ENCODE results near the gene ROGDI.
A peak's percentile ranks its signal among the peaks of the same experiment; 100 is the strongest.

Gene ROGDI

DNA sequence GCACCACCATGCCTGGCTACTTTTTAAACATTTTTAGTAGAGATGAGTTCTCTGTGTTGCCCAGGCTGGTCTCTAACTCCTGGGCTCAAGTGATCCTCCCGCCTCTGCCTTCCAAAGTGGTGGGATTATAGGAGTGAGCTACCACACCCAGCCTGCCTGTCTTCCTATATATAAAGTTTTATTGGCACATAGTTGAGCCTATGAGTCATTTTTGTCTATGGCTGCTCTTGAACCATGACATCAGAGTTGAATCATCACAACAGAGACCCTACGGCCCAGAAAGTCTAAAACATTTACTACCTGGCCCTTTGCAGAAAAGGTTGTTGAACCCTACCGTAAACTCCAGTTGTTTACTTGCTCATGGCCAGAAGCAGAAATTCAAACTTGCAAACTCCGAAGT is 22.2 kb downstream of the ROGDI start:
- Histone ChIP-seq H4K8ac (ENCODE audit: low read depth, low read length) (no peak overlapping the region), H4K91ac (ENCODE audit: low read depth, low read length) (no peak overlapping the region), H3K4me1 (ENCODE audit: control insufficient read depth in 1 of 2, insufficient read depth in 2 of 2, low read length in 2 of 2) (peaks cover 0 to 2% of the 10 kb centered on the region in 2 experiments), H3K27me3 (ENCODE audit: insufficient read depth, low read length) (no peaks in the 10 kb centered on the region), H3K4me2 (ENCODE audit: low read length) (no peak overlapping the region), H3K4ac (ENCODE audit: low read depth, low read length) (no peak overlapping the region), H2BK120ac (ENCODE audit: insufficient read depth, low read length, poor library complexity) (no peak overlapping the region), H2AFZ (ENCODE audit: insufficient read depth, low read length, poor library complexity) (no peak overlapping the region), H3K14ac (ENCODE audit: low read length) (no peak overlapping the region), H3K79me2 (ENCODE audit: control insufficient read depth, insufficient read depth, low read length, poor library complexity) (no peaks in the 10 kb centered on the region), H2BK12ac (ENCODE audit: low read length) (no peak overlapping the region), H2AK5ac (ENCODE audit: low read length) (no peak overlapping the region), H2BK5ac (ENCODE audit: low read depth, low read length, poor library complexity) (no peak overlapping the region), H3K36me3 (ENCODE audit: control insufficient read depth in 1 of 2, insufficient read depth in 2 of 2, low read length in 2 of 2) (no peaks in the 10 kb centered on the region), H3K18ac (ENCODE audit: low read length) (no peak overlapping the region), H3K9ac (ENCODE audit: low read length) (no peak overlapping the region), H3K9me3 (ENCODE audit: insufficient read depth, low read depth, low read length) (peaks cover 7% of the 10 kb centered on the region), H4K12ac (ENCODE audit: low read depth, low read length) (no peak overlapping the region), H3K23ac (ENCODE audit: low read length) (no peak overlapping the region), H3K27ac (ENCODE audit: low read depth, low read length) (no peak overlapping the region), H3K79me1 (ENCODE audit: low read length) (no peaks in the 10 kb centered on the region), H3K4me3 (ENCODE audit: low read depth, low read length) (no peak overlapping the region)
- no peak for DNase-seq
- no CpG with 5 or more reads among the region's 4 CpGs for WGBS (ENCODE audit: extremely low coverage, insufficient coverage, insufficient read length)

DNA sequence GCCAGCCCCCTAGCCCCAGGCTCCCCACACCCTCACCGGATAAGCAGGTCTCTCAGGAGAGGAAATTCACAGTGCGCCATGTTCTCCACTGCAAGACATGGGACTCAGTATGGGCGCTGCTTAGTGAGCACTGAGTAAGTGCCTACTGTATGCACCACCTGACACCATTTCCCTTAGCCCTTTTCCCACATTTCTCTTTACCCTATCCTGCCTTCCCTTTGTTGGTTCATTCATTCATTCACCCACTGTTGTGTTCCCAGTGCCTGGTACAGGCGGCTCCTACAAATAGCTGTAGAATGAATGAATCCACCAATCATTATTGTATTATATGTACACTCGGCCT is 24.4 kb downstream of the ROGDI start:
- no peak overlapping the region for H3K27ac ChIP-seq (ENCODE audit: low read depth, low read length)
- no peak overlapping the region for H2BK12ac ChIP-seq (ENCODE audit: low read length)
- no peak overlapping the region for H3K4me2 ChIP-seq (ENCODE audit: low read length)
- no peak overlapping the region for H3K23ac ChIP-seq (ENCODE audit: low read length)
- no peak overlapping the region for H4K12ac ChIP-seq (ENCODE audit: low read depth, low read length)
- H3K4me1 ChIP-seq (ENCODE audit: control insufficient read depth in 1 of 2, insufficient read depth in 2 of 2, low read length in 2 of 2), result peaks cover 0 to 2% of the 10 kb centered on the region in 2 experiments
- peaks cover 3% of the 10 kb centered on the region for H3K9me3 ChIP-seq (ENCODE audit: insufficient read depth, low read depth, low read length)
- H3K9ac ChIP-seq (ENCODE audit: low read length), result no peak overlapping the region
- no peaks in the 10 kb centered on the region for H3K79me2 ChIP-seq (ENCODE audit: control insufficient read depth, insufficient read depth, low read length, poor library complexity)
- no peak overlapping the region for H4K91ac ChIP-seq (ENCODE audit: low read depth, low read length)
- H3K36me3 ChIP-seq (ENCODE audit: control insufficient read depth in 1 of 2, insufficient read depth in 2 of 2, low read length in 2 of 2), result no peaks in the 10 kb centered on the region
- no peak overlapping the region for H3K18ac ChIP-seq (ENCODE audit: low read length)
- H3K14ac ChIP-seq (ENCODE audit: low read length), result no peak overlapping the region
- no peak overlapping the region for H3K4me3 ChIP-seq (ENCODE audit: low read depth, low read length)
- H2AK5ac ChIP-seq (ENCODE audit: low read length), result no peak overlapping the region
- H4K8ac ChIP-seq (ENCODE audit: low read depth, low read length), result no peak overlapping the region
- H2AFZ ChIP-seq (ENCODE audit: insufficient read depth, low read length, poor library complexity), result no peak overlapping the region
- WGBS (ENCODE audit: extremely low coverage, insufficient coverage, insufficient read length), result no CpG with 5 or more reads among the region's 5 CpGs
- H3K27me3 ChIP-seq (ENCODE audit: insufficient read depth, low read length), result no peaks in the 10 kb centered on the region
- no peaks in the 10 kb centered on the region for H3K79me1 ChIP-seq (ENCODE audit: low read length)
- no peak overlapping the region for H2BK5ac ChIP-seq (ENCODE audit: low read depth, low read length, poor library complexity)
- DNase-seq, result no peak
- no peak overlapping the region for H3K4ac ChIP-seq (ENCODE audit: low read depth, low read length)
- no peak overlapping the region for H2BK120ac ChIP-seq (ENCODE audit: insufficient read depth, low read length, poor library complexity)

DNA sequence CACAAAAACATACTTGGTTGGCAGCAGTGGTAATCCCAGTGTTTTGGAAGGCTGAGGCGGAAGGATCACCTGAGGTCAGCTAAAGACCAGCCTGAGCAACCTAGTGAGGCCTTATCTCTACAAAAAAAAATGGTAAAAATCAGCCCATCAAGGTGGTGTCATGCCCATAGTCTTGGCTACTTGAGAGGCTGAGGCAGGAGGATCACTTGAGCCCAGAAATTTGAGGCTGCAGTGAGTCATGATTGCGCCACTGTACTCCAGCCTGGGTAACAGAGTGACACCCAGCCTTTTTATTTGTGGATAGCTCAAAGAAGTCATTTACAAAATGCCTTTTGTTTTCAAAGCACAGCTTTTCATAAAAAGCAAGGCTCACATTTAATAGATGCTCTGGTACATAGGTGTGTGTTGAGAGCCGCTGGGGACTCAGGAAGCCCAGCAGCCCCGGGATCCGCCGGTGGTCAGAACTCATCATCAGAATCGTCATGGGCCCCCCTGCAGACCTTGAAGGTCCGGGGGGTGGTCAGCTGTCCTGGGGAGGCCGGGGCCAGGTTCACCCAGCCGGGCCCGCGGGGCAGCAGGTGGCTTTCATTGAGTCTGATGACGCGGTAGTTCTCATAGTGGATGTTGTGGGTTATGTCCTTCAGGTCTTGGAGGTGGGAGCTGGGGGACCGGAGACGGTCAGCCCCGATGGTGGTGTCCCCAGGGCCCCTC is 24.9 kb downstream of the ROGDI start:
- no CpG with 5 or more reads among the region's 17 CpGs for WGBS (ENCODE audit: extremely low coverage, insufficient coverage, insufficient read length)
- H3K4me3 ChIP-seq (ENCODE audit: low read depth, low read length), result no peak overlapping the region
- peaks cover 3% of the 10 kb centered on the region for H3K9me3 ChIP-seq (ENCODE audit: insufficient read depth, low read depth, low read length)
- H3K14ac ChIP-seq (ENCODE audit: low read length), result no peak overlapping the region
- no peak overlapping the region for H4K12ac ChIP-seq (ENCODE audit: low read depth, low read length)
- H3K4me1 ChIP-seq (ENCODE audit: control insufficient read depth in 1 of 2, insufficient read depth in 2 of 2, low read length in 2 of 2), result peaks cover 0 to 2% of the 10 kb centered on the region in 2 experiments
- H3K4ac ChIP-seq (ENCODE audit: low read depth, low read length), result no peak overlapping the region
- no peak overlapping the region for H2AFZ ChIP-seq (ENCODE audit: insufficient read depth, low read length, poor library complexity)
- no peak overlapping the region for H2BK12ac ChIP-seq (ENCODE audit: low read length)
- no peaks in the 10 kb centered on the region for H3K79me1 ChIP-seq (ENCODE audit: low read length)
- no peak overlapping the region for H3K23ac ChIP-seq (ENCODE audit: low read length)
- DNase-seq, result peak; percentile 59 to 73
- no peak overlapping the region for H4K91ac ChIP-seq (ENCODE audit: low read depth, low read length)
- H3K27ac ChIP-seq (ENCODE audit: low read depth, low read length), result no peak overlapping the region
- no peaks in the 10 kb centered on the region for H3K27me3 ChIP-seq (ENCODE audit: insufficient read depth, low read length)
- no peak overlapping the region for H2AK5ac ChIP-seq (ENCODE audit: low read length)
- H3K18ac ChIP-seq (ENCODE audit: low read length), result no peak overlapping the region
- H2BK5ac ChIP-seq (ENCODE audit: low read depth, low read length, poor library complexity), result no peak overlapping the region
- H4K8ac ChIP-seq (ENCODE audit: low read depth, low read length), result no peak overlapping the region
- H3K4me2 ChIP-seq (ENCODE audit: low read length), result no peak overlapping the region
- no peak overlapping the region for H2BK120ac ChIP-seq (ENCODE audit: insufficient read depth, low read length, poor library complexity)
- H3K36me3 ChIP-seq (ENCODE audit: control insufficient read depth in 1 of 2, insufficient read depth in 2 of 2, low read length in 2 of 2), result no peaks in the 10 kb centered on the region
- H3K9ac ChIP-seq (ENCODE audit: low read length), result no peak overlapping the region
- H3K79me2 ChIP-seq (ENCODE audit: control insufficient read depth, insufficient read depth, low read length, poor library complexity), result no peaks in the 10 kb centered on the region

DNA sequence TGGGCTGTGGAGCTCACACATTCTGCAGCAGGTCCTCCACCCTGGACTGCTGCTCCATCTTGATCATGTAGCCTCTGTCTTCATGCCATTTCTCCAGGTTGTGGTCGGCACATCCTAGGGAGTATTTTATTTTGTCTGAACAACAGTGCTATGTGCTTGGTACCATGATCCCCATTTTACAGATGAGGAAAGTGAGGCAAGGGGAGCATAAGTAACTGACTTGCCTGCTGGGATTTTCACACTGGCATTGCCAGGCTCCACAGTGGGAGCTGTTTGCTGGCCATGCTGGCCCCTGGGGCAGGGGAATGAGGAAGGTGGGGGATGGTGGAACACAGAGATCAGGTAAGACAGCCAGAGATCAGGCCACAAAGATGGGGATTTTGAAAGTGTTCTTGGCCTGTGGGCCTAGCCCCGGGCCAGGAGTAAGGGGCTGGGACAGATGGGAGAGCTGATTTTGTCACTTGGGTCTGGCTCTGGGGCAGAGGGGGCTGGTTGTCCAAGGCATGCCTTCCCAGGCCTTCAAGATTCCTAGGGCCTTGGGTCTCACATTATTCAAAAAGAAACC is 26.2 kb downstream of the ROGDI start:
- peaks cover 0 to 2% of the 10 kb centered on the region in 2 experiments for H3K4me1 ChIP-seq (ENCODE audit: control insufficient read depth in 1 of 2, insufficient read depth in 2 of 2, low read length in 2 of 2)
- H4K8ac ChIP-seq (ENCODE audit: low read depth, low read length), result no peak overlapping the region
- no peak overlapping the region for H2AFZ ChIP-seq (ENCODE audit: insufficient read depth, low read length, poor library complexity)
- DNase-seq, result peak; percentile 73 to 83
- H3K36me3 ChIP-seq (ENCODE audit: control insufficient read depth in 1 of 2, insufficient read depth in 2 of 2, low read length in 2 of 2), result no peaks in the 10 kb centered on the region
- no peak overlapping the region for H2BK120ac ChIP-seq (ENCODE audit: insufficient read depth, low read length, poor library complexity)
- no peaks in the 10 kb centered on the region for H3K79me1 ChIP-seq (ENCODE audit: low read length)
- no peak overlapping the region for H2BK5ac ChIP-seq (ENCODE audit: low read depth, low read length, poor library complexity)
- H3K27ac ChIP-seq (ENCODE audit: low read depth, low read length), result no peak overlapping the region
- no peak overlapping the region for H2AK5ac ChIP-seq (ENCODE audit: low read length)
- H3K4me3 ChIP-seq (ENCODE audit: low read depth, low read length), result no peak overlapping the region
- no peak overlapping the region for H4K91ac ChIP-seq (ENCODE audit: low read depth, low read length)
- no peak overlapping the region for H3K23ac ChIP-seq (ENCODE audit: low read length)
- H4K12ac ChIP-seq (ENCODE audit: low read depth, low read length), result no peak overlapping the region
- H3K14ac ChIP-seq (ENCODE audit: low read length), result no peak overlapping the region
- WGBS (ENCODE audit: extremely low coverage, insufficient coverage, insufficient read length), result no CpG with 5 or more reads among the region's 2 CpGs
- peaks cover 3% of the 10 kb centered on the region for H3K9me3 ChIP-seq (ENCODE audit: insufficient read depth, low read depth, low read length)
- no peaks in the 10 kb centered on the region for H3K27me3 ChIP-seq (ENCODE audit: insufficient read depth, low read length)
- H3K4me2 ChIP-seq (ENCODE audit: low read length), result no peak overlapping the region
- H3K4ac ChIP-seq (ENCODE audit: low read depth, low read length), result no peak overlapping the region
- no peak overlapping the region for H3K9ac ChIP-seq (ENCODE audit: low read length)
- H3K79me2 ChIP-seq (ENCODE audit: control insufficient read depth, insufficient read depth, low read length, poor library complexity), result no peaks in the 10 kb centered on the region
- no peak overlapping the region for H3K18ac ChIP-seq (ENCODE audit: low read length)
- no peak overlapping the region for H2BK12ac ChIP-seq (ENCODE audit: low read length)

Data from trophoblast cell (in vitro differentiated cells and primary cell).